CD4-positive, alpha-beta T cell treated with Interleukin-6 at 100 ng/mL for 8 hours (primary cell): ENCODE measurements around the gene SGMS1.

ENCODE experiments used
- DNase-seq: peaks from one replicate; pipeline ENCODE4 v3.0.0-alpha.2; 2020; ENCODE audit warnings: mixed read lengths, low spot score

SGMS1 gene

DNA sequence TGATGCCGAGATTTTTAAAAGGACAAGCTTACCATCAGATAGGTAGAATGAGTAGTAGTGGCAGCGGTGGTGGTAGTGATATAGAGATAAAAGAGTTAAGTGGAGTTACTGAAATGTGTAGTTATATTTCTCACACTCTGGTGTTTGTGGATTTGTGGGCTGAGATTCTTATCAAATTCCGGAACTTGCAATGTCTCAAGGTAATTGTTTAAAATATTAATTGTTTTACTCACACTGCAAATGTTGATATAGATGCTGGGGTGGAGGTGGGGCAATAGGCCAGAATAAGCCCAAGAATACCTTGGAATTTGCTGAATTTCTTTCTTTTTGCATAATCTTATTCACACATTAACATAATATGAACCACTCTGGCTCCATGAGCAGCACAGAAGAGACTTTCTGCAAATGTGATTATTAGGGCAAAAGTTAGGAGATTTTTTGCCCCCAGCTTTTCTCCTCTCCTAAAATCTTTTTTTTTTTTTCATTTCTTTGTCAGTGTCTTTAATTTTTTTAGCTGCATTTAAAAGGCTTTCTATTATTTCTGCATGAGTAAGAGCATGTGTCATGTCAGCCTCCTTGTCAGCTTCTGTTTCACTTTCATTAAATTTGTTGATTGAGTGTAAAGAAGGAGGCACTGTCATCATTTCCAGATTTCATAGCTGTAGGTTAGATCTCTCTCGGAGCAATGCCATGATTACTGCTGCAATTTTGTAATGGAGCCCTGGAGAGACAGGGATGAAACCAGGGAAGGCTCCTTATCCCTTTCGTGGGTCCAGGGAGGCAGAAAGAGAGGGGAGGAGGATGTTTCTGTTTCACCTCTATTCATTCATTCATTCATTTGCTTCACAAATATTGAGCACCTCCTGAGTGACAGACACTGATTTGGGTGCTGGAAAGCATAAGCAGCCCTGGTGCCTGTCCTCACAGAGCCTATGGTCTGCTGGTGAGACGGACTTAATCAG lies 13.1 kb upstream of the SGMS1 start:
- peak; percentile 52 for DNase-seq

GRCh38 chr10:50635286-50635685 lies 11.5 kb upstream of the SGMS1 start:
- no peak for DNase-seq

- DNase-seq = no peak
Measured at GRCh38 chr10:50634479-50634878, 10.7 kb upstream of the SGMS1 start.

GRCh38 chr10:50631052-50631451 lies 7.3 kb upstream of the SGMS1 start:
- no peak for DNase-seq

- no peak for DNase-seq
Measured at GRCh38 chr10:50629495-50630122, 5.9 kb upstream of the SGMS1 start.

DNA sequence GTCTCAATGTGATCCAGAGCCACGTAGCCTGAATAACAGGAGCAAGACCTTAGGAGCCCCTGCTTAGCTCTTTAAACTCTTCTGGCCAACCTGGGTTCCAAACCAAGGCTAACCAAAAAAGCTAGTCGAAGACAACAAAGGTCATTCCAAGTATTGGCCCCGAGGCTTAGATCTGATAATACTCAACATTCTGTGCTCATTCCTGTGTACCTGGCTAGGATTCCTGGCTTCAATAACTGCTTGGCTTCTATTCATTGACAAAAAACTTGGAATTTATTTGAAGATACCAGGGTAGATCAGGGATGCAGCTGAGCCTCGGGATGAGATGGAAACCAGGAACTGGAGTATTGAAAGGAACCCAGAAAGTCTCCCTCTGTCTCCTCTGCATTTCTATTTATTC lies 4.1 kb upstream of the SGMS1 start:
- no peak for DNase-seq

DNA sequence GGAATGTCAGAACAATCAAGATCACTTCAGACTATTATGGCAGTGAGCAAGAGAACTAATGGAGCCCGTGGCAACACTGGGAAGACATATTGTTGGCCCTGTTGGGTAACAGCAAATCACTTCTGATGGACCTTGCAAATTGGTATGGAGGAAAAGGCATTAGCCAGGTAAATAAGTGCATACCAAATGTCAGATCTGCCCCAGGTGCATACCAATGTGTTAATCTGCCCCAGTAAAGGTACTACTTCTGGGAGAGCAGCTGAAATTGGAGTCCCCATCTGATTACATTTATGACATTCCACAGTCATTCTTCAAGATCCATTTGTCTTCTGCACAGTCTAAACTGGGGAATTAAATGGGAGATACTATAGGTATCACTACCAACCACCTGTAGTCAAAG lies 3.7 kb upstream of the SGMS1 start:
- DNase-seq = no peak

- DNase-seq = no peak
Measured at GRCh38 chr10:50625649-50626132, 1.9 kb upstream of the SGMS1 start.

DNA sequence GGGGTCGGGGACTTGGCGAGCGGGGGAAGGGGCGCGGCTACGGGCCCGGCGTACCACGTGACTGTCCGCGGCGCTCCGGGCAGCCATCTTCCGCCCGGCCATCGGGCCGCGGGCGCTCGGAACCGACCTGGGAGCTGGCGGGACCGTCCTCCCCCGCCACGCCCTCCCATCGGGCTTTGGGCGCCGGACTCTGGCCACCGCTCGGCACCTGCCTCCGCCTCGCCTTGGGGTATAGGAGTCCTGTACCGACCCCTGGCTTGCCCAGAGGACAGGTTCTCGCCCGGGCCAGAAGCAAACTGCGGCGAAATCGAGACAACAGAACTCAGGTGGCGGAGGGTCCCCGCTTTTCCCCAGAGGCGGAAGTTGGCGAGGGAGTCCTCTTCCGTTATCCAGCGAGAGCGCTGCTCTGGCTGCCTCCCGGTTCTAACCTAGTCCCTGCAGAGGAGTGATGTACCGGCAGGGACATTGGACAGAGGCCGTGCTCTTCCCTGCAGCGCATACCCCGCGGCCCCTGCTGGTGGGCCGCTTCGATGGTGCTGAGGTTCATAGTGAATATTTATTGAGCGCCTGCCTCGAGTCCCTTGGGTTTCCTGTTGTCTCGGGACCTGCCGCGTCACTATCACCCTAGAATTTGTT lies 1.2 kb upstream of the SGMS1 start:
- peak; percentile 61 for DNase-seq

DNA sequence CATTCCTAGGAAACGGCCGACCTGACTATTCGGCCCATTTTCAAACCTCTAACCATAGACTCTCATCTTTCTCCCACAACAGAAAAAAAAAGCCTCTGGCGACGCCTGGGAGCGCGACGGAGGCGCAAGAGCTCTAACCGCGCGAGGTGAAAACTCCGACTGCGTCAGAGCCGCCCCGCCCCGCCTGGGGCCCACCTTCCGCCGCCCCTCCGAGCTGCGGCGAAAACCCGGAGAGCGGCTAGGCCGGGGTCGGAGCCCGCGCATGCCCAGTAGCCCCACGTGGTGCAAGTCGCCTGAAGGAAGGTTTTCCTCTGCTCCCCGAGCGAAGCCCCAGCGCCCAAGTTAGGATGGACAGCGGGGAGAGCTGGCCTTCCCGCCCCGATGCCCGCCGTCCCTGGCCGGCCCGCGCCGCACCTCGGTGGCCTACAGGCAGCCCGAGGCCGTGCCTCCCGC lies 683 bp upstream of the SGMS1 start:
- DNase-seq = peak; percentile 95

- peak; percentile 22 for DNase-seq
Measured at GRCh38 chr10:50622706-50623662, 772 bp downstream of the SGMS1 start.

DNA sequence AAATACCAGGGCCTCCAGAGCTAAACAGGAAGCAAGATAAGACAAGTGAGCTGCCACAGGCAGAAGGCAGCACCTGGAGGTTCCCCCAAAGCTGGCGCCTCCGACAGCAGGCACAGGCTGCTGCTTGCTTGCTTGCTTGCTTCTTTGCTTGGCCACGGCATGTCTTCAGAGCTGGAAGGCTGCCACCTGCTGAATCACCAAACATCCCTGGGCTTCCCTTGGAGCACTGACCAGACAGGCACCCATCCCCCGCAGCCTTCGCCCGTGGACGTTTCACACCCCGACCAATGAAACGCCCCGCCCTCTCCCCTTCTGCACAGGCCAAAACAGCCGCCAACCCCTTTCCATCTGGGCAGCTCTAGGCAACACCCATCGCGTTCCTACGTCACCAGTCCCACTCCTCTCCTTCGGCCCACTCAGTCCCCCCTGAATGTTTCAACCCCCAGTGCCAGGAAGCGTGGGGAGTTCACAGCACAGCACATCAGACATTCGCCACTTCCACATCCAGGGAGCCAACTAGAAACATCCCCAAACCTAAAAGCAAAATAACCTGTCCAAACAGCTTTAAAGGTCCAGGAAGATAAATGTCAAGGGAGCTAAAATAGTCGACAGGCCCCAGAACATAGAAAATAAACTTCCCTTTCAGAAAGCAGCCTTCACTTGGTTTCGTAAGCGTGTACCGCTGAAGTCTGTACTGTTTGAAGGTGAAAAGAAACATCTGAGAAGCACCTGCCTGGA lies 1.6 kb downstream of the SGMS1 start:
- DNase-seq = peak; percentile 76

- no peak for DNase-seq
Measured at GRCh38 chr10:50620899-50621298, 2.9 kb downstream of the SGMS1 start.

- no peak for DNase-seq
Measured at GRCh38 chr10:50619882-50620281, 3.9 kb downstream of the SGMS1 start.

DNA sequence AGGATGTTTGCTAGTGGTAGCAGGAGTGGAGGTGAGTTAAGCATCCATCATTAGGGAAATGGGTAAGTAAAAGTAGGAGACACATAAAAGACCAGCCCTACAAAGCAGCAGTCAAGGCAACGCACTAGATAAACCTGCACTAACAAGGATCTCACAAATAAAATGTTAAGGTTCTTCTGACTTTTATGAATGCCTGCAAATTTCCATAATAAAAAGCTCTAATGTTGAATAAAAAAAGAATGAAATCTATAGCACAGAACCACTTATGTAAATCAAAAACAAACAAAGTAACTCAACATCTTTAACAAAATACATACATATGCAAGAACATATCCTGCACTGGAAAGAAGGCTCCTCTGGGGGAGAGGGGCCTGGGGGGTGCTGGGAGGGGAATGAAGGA lies 4.6 kb downstream of the SGMS1 start:
- no peak for DNase-seq

DNA sequence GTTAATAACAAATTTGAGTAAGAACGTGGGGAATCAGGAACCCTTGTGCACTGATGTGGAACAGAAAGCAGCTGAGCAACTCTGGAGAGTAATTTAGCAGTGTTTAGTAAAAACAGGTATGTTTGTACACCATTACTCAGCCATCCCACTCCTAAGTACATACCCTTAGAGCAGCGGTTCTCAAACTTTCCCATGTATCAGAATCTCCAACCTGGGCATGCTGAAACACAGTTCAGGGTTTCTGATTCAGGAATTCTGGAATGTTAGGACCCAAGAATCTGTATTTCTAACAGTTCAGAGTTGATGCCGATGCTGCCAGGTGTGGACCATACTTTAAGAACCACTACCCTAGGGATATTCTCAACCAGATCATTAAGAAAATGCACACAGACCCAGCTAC lies 5.1 kb downstream of the SGMS1 start:
- no peak for DNase-seq

GRCh38 chr10:50615658-50616057 lies 8.1 kb downstream of the SGMS1 start:
- DNase-seq = no peak

- no peak for DNase-seq
Measured at GRCh38 chr10:50614444-50615137, 9.2 kb downstream of the SGMS1 start.

- DNase-seq = no peak
Measured at GRCh38 chr10:50613726-50614443, 9.9 kb downstream of the SGMS1 start.

GRCh38 chr10:50613150-50613549 lies 10.6 kb downstream of the SGMS1 start:
- no peak for DNase-seq
